Cerebellar cortex (tissue), 1 donor: ENCODE results near the gene ADARB1.

Source experiments
- DNase-seq: peaks from one replicate; pipeline ENCODE4 v3.0.0-alpha.2; 2015; ENCODE audit warnings: low spot score

ADARB1 gene

DNA sequence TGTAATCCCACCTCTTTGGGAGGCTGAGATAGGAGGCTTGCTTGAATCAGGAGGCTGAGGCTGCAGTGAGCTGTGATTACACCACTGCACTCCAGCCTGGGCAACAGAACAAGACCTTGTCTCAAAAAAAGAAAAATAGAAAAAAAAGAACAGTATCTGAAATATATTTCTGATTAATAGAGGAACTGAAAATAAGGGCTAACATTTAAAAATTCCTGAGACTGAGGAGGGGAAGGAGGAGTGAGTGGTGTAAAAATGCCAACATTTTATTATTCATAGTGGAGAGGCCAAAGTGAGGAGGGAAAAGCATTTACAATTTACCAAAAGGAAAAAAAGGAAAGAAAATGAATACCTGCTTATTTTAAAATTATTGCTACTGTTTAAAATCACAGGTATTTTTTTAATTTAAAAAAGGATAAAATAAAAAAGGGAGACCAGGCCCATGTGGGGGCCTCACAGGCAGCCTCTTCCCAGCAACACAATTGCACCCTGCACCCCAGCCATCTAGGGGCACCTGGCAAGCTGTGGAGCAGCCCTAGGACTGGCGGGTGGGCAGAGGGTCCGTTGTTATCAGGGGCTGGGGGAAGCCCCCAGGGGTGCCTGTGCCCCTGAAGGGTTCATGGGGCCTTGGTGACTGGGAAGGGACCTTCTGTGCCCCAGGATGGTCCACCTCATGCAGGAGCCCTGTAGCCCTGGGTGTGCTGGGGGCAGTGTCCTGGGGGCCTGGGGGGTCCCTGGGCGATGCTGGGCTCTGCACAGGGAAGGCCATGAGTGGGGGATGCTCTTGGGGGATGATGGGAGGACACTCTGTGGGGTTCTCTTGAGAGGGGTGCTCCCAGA is 34.8 kb upstream of the ADARB1 start:
- no peak for DNase-seq

DNA sequence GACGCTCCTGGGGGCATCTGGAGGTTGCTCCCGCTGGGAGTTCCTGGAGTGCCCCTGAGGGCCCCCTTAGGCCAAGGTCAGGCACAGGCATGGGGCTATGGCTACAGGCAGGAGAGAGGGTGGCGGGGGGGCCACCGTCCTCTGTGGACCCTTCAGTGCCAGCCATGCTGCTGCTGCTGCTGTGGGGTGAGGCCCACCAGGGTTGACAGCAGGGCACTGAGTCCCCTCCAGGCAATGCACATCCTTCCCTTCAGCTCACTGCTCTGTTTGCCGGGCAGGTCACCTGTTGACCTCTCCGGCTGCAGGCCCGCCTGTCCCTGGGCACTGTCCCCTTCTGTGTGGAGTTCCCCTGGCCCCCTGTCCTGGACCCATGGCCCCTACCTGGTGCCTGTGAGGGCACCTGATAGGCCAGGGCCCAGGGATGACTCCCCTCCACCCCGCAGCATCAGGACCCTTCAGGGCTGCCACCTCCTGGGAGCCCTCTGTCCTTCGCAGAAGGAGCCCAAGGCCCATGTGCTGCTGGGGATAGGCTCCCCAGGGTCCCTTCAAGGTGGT is 34.1 kb upstream of the ADARB1 start:
- no peak for DNase-seq

DNA sequence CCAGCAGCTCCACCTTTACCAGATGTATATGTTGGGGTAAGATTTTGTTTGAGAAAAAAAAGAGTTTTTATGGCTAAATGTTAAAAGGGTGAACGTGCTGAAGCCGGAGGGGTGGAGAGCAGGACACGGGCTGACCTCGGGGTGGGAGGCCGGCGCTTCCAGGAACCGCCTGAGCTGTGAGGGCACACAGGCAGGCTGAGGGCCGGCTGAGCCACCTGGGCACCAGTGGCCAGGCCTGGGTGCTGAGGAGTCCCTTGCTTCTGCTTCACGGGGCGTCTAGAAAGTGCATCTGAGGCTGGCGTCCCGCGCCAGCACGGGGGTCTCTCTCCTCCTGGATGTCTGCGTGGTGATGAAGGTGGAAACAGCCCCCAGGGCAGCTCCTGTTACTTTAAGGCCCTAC is 33.6 kb upstream of the ADARB1 start:
- no peak for DNase-seq

DNA sequence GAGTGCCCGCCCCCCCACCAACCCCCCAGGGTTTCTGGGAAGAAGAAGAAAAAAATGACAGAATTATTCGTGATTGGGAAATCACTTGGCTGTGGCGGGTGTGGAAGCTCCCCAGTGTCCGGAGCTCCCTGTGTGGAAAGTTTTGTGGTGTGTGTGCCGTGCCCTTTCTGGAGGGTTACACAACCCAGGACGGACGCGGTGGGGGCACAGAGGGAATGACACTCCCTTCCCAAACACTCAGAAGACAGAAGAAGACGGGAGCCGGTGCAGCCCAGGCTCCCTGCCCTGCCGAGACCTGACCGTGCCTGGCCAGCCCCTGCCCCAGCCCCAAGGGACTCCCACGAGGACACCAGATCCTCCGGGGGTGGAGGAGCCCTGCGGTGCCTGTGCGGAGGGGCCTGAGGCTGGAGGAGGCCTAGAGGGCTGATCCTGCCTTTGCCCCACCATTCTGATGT is 33.0 kb upstream of the ADARB1 start:
- no peak for DNase-seq

- no peak for DNase-seq
Observed at GRCh38 chr21:45041984-45042663, 32.3 kb upstream of the ADARB1 start.

- no peak for DNase-seq
Observed at GRCh38 chr21:45042664-45043161, 31.7 kb upstream of the ADARB1 start.

GRCh38 chr21:45043541-45044020 is 30.8 kb upstream of the ADARB1 start:
- DNase-seq: no peak

- no peak for DNase-seq
Observed at GRCh38 chr21:45045481-45045880, 28.9 kb upstream of the ADARB1 start.

DNA sequence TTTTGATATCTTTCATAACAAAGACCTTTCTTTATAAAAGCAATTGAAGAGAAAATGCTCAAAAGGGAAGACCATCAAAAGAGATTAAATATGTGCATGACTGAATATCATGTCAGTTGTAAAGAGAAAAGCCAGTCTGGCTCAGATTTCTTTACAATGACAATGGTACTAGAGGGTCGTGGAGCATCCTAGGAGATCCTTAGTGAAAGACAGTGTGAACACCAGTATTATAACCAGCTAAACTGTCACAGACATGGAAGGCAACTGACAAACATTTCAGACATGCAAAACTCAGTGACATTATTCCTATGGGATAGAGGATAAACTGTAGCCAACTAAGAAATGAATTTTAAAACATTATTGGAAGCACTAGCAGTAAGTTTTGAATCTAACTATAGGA is 27.1 kb upstream of the ADARB1 start:
- no peak for DNase-seq

GRCh38 chr21:45048026-45048698 is 26.2 kb upstream of the ADARB1 start:
- no peak for DNase-seq

DNA sequence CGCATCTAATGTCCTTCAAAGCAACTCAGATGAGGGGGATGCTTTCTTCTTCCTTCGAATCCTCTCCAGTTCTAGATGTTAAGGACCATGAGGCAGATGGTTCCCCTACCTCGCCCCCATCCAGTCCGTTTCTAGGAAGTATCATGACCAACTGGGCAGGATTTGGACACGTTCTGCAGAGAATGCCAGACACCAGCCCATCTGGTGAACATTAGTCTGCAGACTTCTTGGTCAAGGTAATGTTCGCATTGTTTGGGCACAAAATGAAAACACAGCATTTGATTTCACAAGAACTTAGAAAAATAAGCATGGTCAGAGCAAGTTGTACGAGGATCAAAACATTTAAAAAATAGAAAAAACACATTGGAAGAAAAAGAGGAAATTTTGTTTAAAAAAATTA is 25.4 kb upstream of the ADARB1 start:
- no peak for DNase-seq

GRCh38 chr21:45049714-45050344 is 24.6 kb upstream of the ADARB1 start:
- no peak for DNase-seq

GRCh38 chr21:45050345-45050796 is 24.0 kb upstream of the ADARB1 start:
- no peak for DNase-seq

DNA sequence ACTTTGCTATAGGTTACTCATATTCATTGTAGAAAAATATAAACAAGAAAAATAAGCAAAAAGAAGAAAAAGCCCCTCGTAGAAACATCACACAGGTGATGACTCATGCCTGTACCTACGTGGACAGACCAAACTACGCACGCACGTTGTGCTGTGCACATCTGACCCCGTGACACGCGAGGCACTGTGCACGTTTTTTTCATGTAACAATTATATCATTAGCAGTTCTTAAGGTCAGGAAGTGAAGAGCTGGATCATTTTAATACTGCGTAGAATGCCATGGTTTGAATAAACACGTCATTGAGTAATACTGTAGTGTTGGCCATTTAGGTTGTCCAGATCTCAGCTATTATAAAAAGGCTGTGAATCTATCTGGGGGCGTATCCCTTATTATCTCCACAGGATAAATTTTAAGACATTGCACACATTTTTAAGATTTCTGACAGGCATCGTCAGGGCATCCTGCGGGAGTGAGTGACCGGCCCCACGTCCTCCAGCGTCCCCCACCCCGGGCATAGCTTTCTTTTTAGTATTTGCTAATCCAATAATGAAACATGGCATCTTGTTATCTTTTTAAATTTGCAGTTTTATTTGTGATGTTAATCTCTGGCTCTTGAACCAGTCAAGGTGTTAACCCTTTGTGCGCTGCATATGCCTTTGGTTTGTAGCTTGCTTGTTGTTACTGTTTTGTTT is 23.4 kb upstream of the ADARB1 start:
- no peak for DNase-seq

- no peak for DNase-seq
Observed at GRCh38 chr21:45051580-45052434, 22.6 kb upstream of the ADARB1 start.

- no peak for DNase-seq
Observed at GRCh38 chr21:45052960-45053359, 21.4 kb upstream of the ADARB1 start.

- DNase-seq: no peak
Observed at GRCh38 chr21:45053561-45054226, 20.7 kb upstream of the ADARB1 start.

- DNase-seq: no peak
Observed at GRCh38 chr21:45054227-45054926, 20.0 kb upstream of the ADARB1 start.
